ENCODE results near the gene UROD.
"Not testable (repeated sequence)": the region's sequence is repeated elsewhere in the genome, so short reads cannot be mapped to it uniquely, and the experiment has no call there.

The UROD gene

DNA sequence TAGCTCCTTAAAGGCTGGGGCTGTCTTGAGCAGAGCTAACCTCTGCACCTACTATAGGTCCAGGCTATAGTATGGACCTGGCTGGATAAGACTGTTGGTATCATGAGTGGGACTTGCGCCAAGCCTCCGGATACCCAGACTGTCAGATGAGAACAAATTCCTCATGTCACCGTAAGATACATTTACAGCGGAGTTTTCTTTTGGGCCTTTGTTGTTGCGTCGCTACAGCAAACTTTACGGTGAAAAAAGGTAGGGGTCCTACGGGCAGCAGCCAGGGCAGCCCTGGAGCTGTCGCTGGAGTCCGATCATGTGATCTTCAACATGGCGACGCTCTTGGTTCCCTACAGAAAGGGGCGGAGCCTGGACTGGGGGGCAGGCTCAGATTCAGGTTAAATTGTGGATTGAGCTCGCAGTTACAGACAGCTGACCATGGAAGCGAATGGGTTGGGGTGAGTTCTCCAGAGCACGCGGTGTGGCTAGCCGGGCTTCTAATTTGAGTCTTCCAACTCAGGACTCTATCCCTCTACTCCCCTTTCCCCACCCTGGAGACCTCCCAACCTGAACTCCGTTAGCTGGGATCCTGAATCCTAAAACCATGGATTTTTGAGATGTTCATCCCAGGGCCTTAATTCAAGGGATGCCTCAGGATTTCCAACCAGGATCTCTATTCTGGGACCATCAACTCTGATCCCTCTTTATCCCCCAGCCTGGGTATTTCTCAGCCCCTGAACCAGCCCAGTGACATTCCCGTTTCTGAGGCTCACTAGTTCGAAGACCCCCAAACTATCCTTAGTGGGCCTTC is at the start of gene UROD:
TSS of gene UROD (plus strand) at position 418 of the 802 bp plus-strand sequence. CDS start at position 430, 12 bp downstream.
- peak; percentile 97 for DNase-seq

DNA sequence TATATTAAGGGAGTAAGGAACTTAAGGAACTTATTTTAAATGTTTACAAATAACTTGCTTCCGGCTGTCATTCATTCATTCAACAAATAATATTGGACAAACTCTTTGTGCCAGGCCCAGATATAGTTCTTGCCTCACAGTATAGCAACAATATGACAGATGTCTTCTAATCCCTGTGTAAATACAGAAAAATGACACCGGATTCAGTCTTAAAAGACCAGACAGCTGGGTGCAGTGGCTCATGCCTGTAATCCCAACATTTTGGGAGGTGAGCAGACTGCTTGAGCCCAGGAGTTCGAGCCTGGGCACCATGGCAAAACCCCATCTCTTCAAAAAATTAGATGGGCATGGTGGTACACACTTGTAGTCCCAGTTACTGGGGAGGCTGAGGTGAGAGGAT is 49.3 kb upstream of the UROD start:
- DNase-seq, result no peak

DNA sequence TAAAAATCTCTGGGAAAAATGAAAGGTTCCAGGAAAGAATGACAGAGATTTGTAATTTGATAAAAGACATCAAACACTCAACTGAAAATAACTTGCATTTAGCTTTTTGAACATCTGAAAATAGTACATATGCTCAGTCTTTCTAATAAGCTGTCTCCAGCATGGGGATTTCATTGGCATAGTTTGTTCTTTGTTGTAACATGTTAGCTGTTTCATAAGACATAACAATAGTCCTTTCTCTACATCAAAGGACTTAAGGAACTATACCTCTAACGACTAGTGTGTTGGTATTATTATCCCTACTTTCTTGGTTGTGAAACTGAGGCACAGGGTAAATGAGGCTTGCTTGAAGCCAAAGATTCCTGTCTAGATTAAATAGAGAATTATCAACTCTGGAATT is 47.7 kb upstream of the UROD start:
- DNase-seq, result no peak

DNA sequence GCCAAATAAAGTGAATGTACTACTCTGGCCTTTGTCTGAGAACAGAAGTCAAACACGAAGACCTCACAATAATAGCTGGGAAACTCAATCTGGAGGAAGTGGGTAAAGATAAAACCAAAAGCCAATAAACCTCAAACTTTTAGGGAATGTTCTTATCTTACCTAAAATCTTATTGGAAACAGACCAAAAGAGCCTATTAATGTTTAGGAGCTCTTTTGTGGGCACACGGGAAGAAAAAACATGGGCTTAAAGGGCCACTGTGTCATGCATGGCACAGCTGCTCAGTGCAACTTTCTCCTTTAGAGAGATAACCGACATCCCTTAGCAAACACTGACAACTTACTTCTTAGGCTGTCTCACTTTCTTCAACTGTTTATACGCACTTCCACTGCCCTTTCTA is 41.7 kb upstream of the UROD start:
- no peak for DNase-seq

GRCh38 chr1:44973645-44974044 is 38.4 kb upstream of the UROD start:
- no peak for DNase-seq

- no peak for DNase-seq
Measured at GRCh38 chr1:44976252-44976651, 35.8 kb upstream of the UROD start.

DNA sequence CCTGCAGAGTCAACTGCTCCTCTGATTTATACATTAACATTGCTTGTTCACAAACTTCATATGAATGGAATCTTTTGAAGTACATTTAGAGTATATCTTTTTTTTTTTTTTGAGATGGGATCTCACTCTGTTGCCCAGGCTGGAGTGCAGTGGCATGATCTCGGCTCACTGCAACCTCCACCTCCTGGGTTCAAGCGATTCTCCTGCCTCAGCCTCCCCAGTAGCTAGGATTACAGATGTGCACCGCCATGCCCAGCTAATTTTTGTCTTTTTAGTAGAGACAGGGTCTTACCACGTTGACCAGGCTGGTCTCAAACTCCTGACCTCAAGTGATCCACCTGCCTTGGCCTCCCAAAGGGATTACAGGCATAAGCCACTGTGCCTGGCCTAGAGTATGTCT is 34.7 kb upstream of the UROD start:
- DNase-seq, result not testable (repeated sequence)

- DNase-seq, result no peak
Measured at GRCh38 chr1:44985747-44986359, 26.2 kb upstream of the UROD start.

GRCh38 chr1:44988531-44989156 is 23.4 kb upstream of the UROD start:
- DNase-seq, result no peak

- DNase-seq, result no peak
Measured at GRCh38 chr1:44994309-44994898, 17.6 kb upstream of the UROD start.

GRCh38 chr1:44995467-44996238 is 16.4 kb upstream of the UROD start:
- no peak for DNase-seq

DNA sequence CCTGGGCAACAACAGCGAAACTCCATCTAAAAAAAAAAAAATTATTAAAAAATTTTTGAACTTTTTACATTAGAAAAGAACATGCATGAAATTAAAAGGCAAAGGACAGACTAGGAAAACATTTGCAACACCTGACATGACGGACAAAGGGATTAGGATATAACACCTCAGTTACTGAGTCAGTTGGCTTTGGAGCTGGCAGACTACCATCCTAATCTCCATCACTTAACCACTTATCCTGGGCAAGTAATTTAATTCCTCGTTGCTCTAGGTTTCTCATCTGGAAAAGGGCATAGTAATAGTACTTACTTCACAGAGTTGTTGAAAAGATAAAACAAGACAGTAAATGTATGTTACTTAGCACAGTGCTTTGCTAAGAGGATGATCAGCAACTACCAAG is 12.8 kb upstream of the UROD start:
- DNase-seq, result no peak

GRCh38 chr1:45001011-45001481 is 11.0 kb upstream of the UROD start:
- DNase-seq, result no peak

DNA sequence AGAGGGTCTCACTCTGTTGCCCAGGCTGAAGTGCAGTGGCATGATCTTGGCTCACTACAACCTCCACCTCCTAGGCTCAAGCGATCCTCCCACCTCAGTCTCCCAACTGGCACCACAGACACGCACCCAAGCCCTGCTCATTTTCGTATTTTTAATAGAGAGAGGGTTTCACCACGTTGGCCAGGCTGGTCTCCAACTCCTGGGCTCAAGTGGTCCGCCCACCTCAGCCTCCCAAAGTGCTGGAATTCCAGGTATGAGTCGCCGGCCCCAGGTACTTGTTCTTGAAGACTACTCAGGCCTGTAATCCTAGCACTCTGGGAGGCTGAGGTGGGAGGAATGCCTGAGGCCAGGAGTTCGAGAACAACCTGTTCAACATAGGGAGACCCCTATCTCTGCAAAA is 10.5 kb upstream of the UROD start:
- not testable (repeated sequence) for DNase-seq

GRCh38 chr1:45002650-45003645 is 9.1 kb upstream of the UROD start:
- DNase-seq, result no peak

DNA sequence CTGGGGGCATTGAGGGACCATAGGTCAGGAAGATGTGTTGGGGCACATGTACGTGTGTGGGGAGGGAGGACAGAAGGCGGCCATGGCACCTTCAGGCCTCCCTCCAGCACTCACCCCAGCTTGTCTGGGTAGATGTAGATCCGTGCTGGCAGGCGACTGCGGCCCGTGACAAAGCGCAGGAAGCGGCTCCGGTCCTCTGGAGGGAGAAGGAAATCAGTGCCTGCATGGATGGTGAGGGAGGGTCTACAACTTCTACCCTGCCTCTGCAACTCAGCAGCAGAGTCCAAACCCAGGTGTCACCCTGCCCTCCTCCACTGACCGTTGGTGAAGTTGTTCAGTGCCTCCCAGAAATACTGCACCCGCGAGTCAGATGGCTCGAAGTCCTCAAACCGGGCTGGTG is 8.3 kb upstream of the UROD start:
- no peak for DNase-seq

DNA sequence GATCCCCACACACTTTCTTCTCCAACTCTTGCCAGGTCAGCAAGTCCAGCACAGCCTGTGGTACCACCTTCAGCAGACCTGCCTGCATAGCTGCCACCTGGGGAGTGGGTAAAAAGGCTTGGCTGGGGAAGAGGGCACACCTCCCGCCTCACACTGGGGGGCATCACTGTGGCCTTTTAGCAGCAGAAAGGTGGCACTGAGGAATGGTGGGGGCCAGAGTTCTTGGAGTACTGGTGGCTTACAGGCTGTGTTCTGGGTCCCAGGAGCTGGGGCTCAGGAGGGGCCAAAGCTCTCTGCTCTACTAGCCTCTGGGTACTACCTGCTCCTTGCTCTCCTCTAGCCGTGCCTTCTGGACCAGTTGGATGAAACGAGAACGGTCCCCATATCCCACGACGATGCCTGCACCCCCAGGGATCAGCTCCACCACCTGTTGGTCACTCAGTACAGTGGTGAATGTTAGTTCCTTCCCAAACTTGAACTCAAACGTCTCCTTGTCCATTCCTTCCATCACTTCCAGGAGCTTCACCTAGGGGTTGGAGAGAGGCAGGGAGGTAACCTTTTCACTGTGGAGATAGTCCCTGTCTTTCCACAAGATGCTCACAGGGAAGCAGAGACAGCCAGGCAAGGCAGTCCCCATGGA is 7.7 kb upstream of the UROD start:
- DNase-seq, result no peak

DNA sequence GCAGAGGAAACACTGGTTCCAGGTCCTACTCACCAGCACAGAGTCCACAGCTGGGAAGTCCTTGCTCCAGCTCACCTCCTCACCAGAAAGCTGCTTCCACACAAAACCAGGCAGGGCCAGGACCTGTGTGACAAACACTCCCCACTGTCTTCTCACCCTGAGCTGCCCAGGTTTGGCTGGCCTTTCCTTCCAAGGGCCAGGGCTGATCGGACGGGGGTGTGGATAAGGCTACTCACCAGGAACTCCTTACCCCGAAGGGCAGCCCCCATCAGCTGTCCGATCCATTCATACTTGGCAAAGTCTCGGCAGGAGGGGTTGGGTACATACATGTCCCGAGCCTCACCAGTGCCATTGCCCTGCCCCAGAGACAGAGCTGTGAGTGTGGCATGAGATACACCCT is 6.3 kb upstream of the UROD start:
- no peak for DNase-seq

GRCh38 chr1:45007311-45007710 is 4.7 kb upstream of the UROD start:
- DNase-seq, result no peak

GRCh38 chr1:45008076-45008475 is 4.0 kb upstream of the UROD start:
- no peak for DNase-seq

- DNase-seq, result no peak
Measured at GRCh38 chr1:45008516-45008915, 3.5 kb upstream of the UROD start.

Measured in stimulated activated CD4-positive, alpha-beta T cell treated with anti-CD3 and anti-CD28 coated beads, Interleukin-15, amount 100 ng/mL, for 24 hours (primary cell).